Endothelial cell (in vitro differentiated cells): ENCODE measurements around the gene SSTR4. TPM values are rescaled to one million over a fixed set of nuclear protein-coding genes. Genes with fewer than 3 reads are reported as not detected.

Source experiments
- DNase-seq: peaks from one replicate; pipeline ENCODE4 v3.0.0; 2021; ENCODE audit warnings: low spot score
- H3K27ac Mint-ChIP-seq: one replicate; pipeline ENCODE4 v1.8.0; 2021; ENCODE audit warnings: mixed read lengths, inconsistent platforms; ENCODE audit not compliant: unreplicated experiment
- H3K27me3 Mint-ChIP-seq: one replicate; pipeline ENCODE4 v1.8.0; 2021; ENCODE audit warnings: mild to moderate bottlenecking, moderate library complexity, mixed read lengths, inconsistent platforms; ENCODE audit not compliant: unreplicated experiment
- H3K36me3 Mint-ChIP-seq: one replicate; pipeline ENCODE4 v1.8.0; 2021; ENCODE audit warnings: mild to moderate bottlenecking, low read depth, mixed read lengths, inconsistent platforms; ENCODE audit not compliant: unreplicated experiment
- H3K4me1 Mint-ChIP-seq: one replicate; pipeline ENCODE4 v1.8.0; 2021; ENCODE audit warnings: mild to moderate bottlenecking, mixed read lengths, inconsistent platforms; ENCODE audit not compliant: unreplicated experiment
- H3K4me3 Mint-ChIP-seq: one replicate; pipeline ENCODE4 v1.8.0; 2021; ENCODE audit warnings: mild to moderate bottlenecking, mixed read lengths, inconsistent platforms; ENCODE audit not compliant: unreplicated experiment
- H3K9me3 Mint-ChIP-seq: one replicate; pipeline ENCODE4 v1.8.0; 2021; ENCODE audit warnings: mixed read lengths, inconsistent platforms; ENCODE audit not compliant: unreplicated experiment
- CTCF ChIP-seq: fragments of 200-600 bp; sonication (generic); IDR thresholded peaks from one replicate; pipeline ENCODE4 v1.5.0; 2021; ENCODE audit warnings: antibody characterized with exemption; ENCODE audit not compliant: unreplicated experiment
- total RNA-seq: library from RNA; stranded (reverse); fragmentation: NEBNext Ultra II Directional; extraction: Animal tissue kit (Norgen Biotek cat#: 25700); gene quantifications from one replicate; pipeline ENCODE4 v1.2.1, GENCODE V29; 2021; ENCODE audit not compliant: unreplicated experiment

SSTR4 gene
- total RNA-seq, 1 donor from 2014 or later, result not detected

DNA sequence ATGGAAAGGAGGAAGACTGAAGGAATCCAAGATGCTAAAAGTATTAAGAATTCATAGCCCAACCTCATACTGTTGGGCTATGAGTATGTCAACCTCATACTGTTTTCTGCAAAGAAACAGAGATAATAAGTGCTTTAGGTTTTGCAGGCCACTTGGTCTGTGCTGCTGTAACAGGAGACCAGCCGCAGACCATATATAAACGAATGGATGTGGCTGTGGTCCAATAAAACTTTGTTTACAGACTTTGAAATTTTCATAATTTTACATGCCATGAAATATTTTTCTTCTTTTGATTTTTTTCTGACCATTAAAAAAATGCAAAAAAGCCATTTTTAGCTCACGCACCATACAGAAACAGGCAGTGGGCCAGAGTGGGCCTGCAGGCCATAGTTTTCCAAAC, 28.1 kb downstream of the SSTR4 start:
- Mint-ChIP-seq H3K4me3 (no peak overlapping the region), H3K9me3 (no peaks in the 10 kb centered on the region), H3K27ac (no peak overlapping the region), H3K36me3 (no peaks in the 10 kb centered on the region), H3K4me1 (peaks cover 41% of the 10 kb centered on the region), H3K27me3 (no peaks in the 10 kb centered on the region)
- no peak for TF ChIP-seq CTCF
- no peak for DNase-seq

GRCh38 chr20:23063581-23063980, 28.5 kb downstream of the SSTR4 start:
- no peaks in the 10 kb centered on the region for H3K9me3 Mint-ChIP-seq
- no peak overlapping the region for H3K4me3 Mint-ChIP-seq
- TF ChIP-seq CTCF, result no peak
- no peak for DNase-seq
- no peaks in the 10 kb centered on the region for H3K36me3 Mint-ChIP-seq
- H3K4me1 Mint-ChIP-seq, result peaks cover 41% of the 10 kb centered on the region
- H3K27me3 Mint-ChIP-seq, result no peaks in the 10 kb centered on the region
- H3K27ac Mint-ChIP-seq, result peak overlapping the region; percentile 80

DNA sequence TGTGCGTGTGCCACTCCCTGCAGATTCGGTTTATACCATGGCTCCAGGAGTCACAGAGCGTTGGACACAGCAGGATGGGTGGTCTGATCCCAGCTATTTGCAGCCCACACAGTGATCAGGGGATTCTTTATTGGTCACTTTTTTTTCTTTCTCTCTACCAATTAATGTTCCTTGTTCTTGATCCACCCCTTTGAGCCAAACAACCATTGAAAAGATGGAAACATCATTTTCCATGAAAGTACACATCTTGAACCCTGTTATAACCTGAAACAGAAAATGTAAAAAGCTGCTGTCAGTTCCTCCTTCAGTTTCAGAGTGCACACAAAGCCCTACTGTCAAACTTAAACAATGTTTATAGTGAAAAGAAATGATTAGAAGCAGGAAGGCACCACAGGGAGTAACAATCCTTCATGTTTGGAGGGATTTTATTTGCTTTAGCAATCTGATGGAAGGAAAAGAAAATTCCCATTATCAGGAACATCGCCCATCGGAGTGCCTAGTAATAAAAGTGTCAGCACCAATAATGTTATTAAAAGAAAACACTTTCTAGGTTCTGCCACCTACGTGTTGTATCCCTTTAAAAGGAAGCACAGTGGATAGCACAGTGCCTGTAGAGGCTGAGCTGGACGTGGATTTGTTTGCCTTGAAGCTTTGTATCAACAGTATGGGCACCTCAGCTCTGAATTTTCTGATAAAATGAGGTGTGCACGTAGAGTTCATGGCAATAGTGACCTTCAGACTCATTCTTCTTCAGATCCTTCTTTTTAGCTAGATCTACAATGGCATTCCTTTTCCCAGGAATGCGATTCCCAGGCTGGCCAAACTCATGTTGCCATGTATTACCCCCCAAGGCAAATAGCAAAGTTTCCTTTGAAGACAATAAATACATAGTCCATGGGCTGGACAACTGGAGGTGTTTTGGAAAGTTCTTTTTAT, 30.4 kb downstream of the SSTR4 start:
- Mint-ChIP-seq H3K27ac (no peak overlapping the region), H3K36me3 (no peaks in the 10 kb centered on the region), H3K27me3 (no peaks in the 10 kb centered on the region), H3K4me1 (peaks cover 41% of the 10 kb centered on the region), H3K9me3 (no peaks in the 10 kb centered on the region), H3K4me3 (no peak overlapping the region)
- no peak for TF ChIP-seq CTCF
- DNase-seq, result no peak

- no peak overlapping the region for H3K4me3 Mint-ChIP-seq
- no peak for DNase-seq
- no peak overlapping the region for H3K27ac Mint-ChIP-seq
- no peaks in the 10 kb centered on the region for H3K9me3 Mint-ChIP-seq
- TF ChIP-seq CTCF, result no peak
- H3K27me3 Mint-ChIP-seq, result no peaks in the 10 kb centered on the region
- H3K36me3 Mint-ChIP-seq, result no peaks in the 10 kb centered on the region
- H3K4me1 Mint-ChIP-seq, result peaks cover 35% of the 10 kb centered on the region
Measured at GRCh38 chr20:23066772-23067171, 31.7 kb downstream of the SSTR4 start.

DNA sequence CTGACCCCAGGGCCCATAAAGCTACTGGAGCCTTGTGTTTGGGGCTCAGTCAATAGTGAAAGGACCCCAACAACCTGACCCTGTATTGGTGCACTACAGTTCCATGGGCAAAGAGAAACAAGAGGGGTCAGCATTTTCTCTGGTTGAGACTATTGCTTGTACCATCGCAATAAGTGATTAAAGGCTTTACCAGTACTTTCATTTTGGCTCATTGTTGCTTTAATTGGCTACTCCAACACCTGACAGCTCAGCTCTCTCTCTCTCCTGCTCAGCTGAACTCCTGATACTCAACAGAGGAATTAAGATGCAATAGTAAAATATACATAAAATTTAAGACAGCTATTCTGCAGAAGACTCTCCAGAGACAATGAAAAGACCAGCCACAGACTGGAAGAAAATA, 33.2 kb downstream of the SSTR4 start:
- H3K36me3 Mint-ChIP-seq, result no peaks in the 10 kb centered on the region
- H3K4me1 Mint-ChIP-seq, result peaks cover 23% of the 10 kb centered on the region
- H3K4me3 Mint-ChIP-seq, result no peak overlapping the region
- H3K9me3 Mint-ChIP-seq, result no peaks in the 10 kb centered on the region
- no peak for TF ChIP-seq CTCF
- no peak for DNase-seq
- H3K27me3 Mint-ChIP-seq, result no peaks in the 10 kb centered on the region
- no peak overlapping the region for H3K27ac Mint-ChIP-seq
